Measurements from ENCODE around the gene SUPV3L1. TPM values are rescaled to one million over a fixed set of nuclear protein-coding genes. Genes with fewer than 3 reads are reported as not detected.

Gene SUPV3L1
- polyA plus RNA-seq, 2 donors = 23.6 to 40.1 TPM

DNA sequence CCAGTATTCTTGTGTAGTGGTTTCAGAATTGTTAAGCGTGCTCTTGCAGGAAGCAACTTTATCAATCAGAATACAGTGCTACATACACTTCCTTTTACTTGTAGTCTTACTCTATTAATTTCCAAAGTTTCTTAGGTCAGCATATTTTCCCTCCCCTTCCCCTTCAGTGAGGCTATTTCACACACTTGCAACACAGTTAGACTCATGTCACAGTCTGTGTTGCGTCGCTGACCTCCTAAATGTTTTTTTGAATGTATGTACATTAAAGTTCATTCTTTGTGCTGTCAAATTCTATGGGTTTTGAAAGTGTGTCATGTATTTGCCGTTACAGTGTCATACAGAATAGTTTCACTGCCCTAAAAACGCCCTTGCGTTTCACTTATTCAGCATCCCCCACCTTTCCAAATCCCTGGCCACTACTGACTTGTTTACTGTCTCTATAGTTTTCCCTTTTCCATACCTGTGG is 34.7 kb downstream of the SUPV3L1 start:
- WGBS, 2 donors = 91 to 92% methylated on average over 6 of the region's 6 CpGs

DNA sequence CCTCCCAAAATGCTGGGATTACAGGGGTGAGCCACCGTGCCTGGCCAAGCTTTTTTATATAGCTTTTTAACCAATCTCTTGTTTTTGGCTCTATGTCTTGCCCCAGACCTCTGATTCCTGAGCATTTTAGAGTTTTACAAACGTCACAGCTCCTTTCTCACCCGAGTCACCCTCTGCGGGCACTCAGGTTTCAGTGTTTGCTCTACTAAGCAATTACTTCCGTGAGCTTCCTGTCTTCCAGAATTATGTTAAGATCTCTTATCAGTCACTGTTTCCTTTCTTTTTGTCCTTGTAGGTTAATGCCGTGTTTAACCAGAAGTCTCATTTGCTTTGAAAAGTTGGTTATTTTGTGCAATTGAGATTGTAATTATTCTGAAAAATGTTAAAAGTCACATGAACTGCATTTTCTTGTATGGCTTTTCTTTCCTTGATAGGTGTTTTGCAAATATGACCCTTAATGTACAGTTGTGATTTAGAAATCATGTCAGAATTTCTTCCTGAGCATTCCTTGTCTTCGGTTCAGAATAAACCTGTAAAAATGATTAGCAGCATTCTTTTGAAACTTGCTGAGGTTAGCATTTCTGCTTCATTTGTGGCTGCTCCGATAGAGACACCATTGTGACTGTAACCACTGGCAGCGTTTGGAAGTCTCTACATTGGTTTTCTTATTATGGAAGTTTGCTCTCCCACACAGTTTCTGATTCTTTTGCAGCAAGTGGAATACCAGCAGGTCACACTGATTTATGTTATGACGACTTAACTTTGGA is 35.6 kb downstream of the SUPV3L1 start:
- Histone ChIP-seq H3K36me3 (ENCODE audit: control insufficient read depth in 2 of 2, insufficient read depth in 2 of 2, low read length in 1 of 2) (no peaks in the 10 kb centered on the region), H3K27ac (ENCODE audit: low read depth in 2 of 2, low read length in 1 of 2) (no peak overlapping the region), H3K4me3 (ENCODE audit: low read depth in 1 of 2, low read length in 2 of 2) (no peak overlapping the region), H3K9me3 (ENCODE audit: control insufficient read depth in 2 of 2, insufficient read depth in 1 of 2, low read depth in 1 of 2, low read length in 1 of 2) (no peaks in the 10 kb centered on the region), H3K27me3 (ENCODE audit: control insufficient read depth in 1 of 2, insufficient read depth in 2 of 2, low read length in 2 of 2) (no peaks in the 10 kb centered on the region), H3K4me1 (ENCODE audit: control insufficient read depth in 2 of 2, insufficient read depth in 2 of 2, low read length in 1 of 2) (no peaks in the 10 kb centered on the region)
- 44% methylated on average over 10 of the region's 10 CpGs for WGBS, 2 donors

More for the DNA sequence above, 34.7 kb downstream of the SUPV3L1 start:
- Histone ChIP-seq H3K36me3 (ENCODE audit: control insufficient read depth in 2 of 2, insufficient read depth in 2 of 2, low read length in 1 of 2) (no peaks in the 10 kb centered on the region), H3K4me1 (ENCODE audit: control insufficient read depth in 2 of 2, insufficient read depth in 2 of 2, low read length in 1 of 2) (no peaks in the 10 kb centered on the region), H3K27me3 (ENCODE audit: control insufficient read depth in 1 of 2, insufficient read depth in 2 of 2, low read length in 2 of 2) (no peaks in the 10 kb centered on the region), H3K4me3 (ENCODE audit: low read depth in 1 of 2, low read length in 2 of 2) (no peak overlapping the region), H3K27ac (ENCODE audit: low read depth in 2 of 2, low read length in 1 of 2) (no peak overlapping the region), H3K9me3 (ENCODE audit: control insufficient read depth in 2 of 2, insufficient read depth in 1 of 2, low read depth in 1 of 2, low read length in 1 of 2) (no peaks in the 10 kb centered on the region)

DNA sequence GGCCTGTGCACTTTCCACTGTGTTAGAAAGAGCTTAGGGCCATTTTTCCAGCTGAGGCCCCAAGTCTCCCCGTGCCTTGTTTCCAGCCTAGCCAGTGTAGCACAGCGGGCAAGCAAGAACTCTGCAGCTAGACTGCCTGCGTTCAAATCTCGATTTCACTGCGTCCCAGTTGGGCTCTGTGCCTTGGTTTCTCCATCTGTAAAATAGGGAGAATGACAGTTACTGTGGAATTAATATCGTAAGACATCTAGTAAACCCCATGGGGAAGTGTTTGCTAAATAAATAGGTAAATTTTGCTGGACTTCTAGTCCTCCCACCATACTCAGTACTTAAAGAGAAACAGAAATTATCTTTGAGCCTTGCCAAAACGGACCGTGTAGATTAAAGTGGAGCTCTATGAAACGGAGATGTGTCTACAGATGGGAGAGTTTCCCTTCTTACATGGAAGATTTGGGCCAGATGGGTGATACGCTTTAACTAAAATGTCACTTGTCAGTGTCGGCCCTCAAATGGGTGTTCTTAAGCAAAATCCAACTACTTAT is 36.6 kb downstream of the SUPV3L1 start:
- H3K9me3 ChIP-seq (ENCODE audit: control insufficient read depth in 2 of 2, insufficient read depth in 1 of 2, low read depth in 1 of 2, low read length in 1 of 2) = no peaks in the 10 kb centered on the region
- 83 to 86% methylated on average over 11 of the region's 11 CpGs for WGBS, 2 donors
- H3K4me1 ChIP-seq (ENCODE audit: control insufficient read depth in 2 of 2, insufficient read depth in 2 of 2, low read length in 1 of 2) = no peaks in the 10 kb centered on the region
- no peak overlapping the region for H3K4me3 ChIP-seq (ENCODE audit: low read depth in 1 of 2, low read length in 2 of 2)
- no peaks in the 10 kb centered on the region for H3K36me3 ChIP-seq (ENCODE audit: control insufficient read depth in 2 of 2, insufficient read depth in 2 of 2, low read length in 1 of 2)
- no peak overlapping the region for H3K27ac ChIP-seq (ENCODE audit: low read depth in 2 of 2, low read length in 1 of 2)
- H3K27me3 ChIP-seq (ENCODE audit: control insufficient read depth in 1 of 2, insufficient read depth in 2 of 2, low read length in 2 of 2) = no peaks in the 10 kb centered on the region

DNA sequence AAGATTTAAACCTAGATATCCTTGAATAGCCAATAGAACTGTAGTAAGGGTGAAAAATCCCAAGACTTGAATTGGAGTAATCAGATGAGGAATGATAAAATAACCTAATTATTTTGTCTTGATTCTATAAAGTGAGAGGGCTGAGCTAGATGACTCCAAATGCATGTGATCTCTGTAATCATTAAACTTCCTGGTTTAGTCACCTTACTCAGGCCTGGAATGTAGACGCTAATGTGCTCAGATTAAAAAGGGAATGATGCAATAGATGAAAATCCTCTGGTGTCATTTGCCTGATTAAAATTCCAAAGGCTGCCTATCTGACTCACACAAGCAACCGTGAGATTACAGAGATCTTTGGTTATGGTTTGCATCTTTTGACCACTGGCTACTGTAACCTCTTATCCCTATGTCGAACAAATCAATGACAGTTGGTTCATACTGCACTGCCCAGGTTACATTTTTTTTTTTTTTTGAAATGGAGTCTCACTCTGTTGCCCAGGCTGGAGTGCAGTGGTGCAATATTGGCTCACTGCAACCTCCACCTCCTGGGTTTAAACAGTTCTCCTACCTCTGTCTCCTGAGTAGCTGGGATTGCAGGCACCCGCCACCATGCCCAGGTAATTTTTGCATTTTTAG is 37.2 kb downstream of the SUPV3L1 start:
- Histone ChIP-seq H3K27me3 (ENCODE audit: control insufficient read depth in 1 of 2, insufficient read depth in 2 of 2, low read length in 2 of 2) (no peaks in the 10 kb centered on the region), H3K9me3 (ENCODE audit: control insufficient read depth in 2 of 2, insufficient read depth in 1 of 2, low read depth in 1 of 2, low read length in 1 of 2) (no peaks in the 10 kb centered on the region), H3K4me1 (ENCODE audit: control insufficient read depth in 2 of 2, insufficient read depth in 2 of 2, low read length in 1 of 2) (no peaks in the 10 kb centered on the region), H3K4me3 (ENCODE audit: low read depth in 1 of 2, low read length in 2 of 2) (no peak overlapping the region), H3K36me3 (ENCODE audit: control insufficient read depth in 2 of 2, insufficient read depth in 2 of 2, low read length in 1 of 2) (no peaks in the 10 kb centered on the region), H3K27ac (ENCODE audit: low read depth in 2 of 2, low read length in 1 of 2) (no peak overlapping the region)
- 57 to 59% methylated on average over 4 of the region's 4 CpGs for WGBS, 2 donors

DNA sequence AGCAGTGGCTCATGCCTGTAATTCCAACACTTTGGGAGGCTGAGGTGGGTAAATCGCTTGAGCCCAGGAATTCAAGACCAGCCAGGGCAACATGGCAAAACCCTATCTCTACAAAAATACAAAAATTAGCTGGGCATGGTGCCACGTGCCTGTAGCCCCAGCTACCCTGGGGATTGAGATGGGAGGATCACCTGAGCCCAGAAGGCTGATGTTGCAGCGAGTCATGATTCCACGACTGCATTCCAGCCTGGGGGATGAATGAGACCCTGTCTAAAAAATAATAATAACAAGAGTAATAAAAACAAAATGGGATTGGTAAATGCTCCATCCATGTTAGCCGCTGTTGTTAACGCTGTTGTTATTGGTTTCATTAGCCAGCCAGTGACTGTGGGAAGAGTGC is 38.8 kb downstream of the SUPV3L1 start:
- no peaks in the 10 kb centered on the region for H3K9me3 ChIP-seq (ENCODE audit: control insufficient read depth in 2 of 2, insufficient read depth in 1 of 2, low read depth in 1 of 2, low read length in 1 of 2)
- H3K4me1 ChIP-seq (ENCODE audit: control insufficient read depth in 2 of 2, insufficient read depth in 2 of 2, low read length in 1 of 2) = peaks cover 0 to 3% of the 10 kb centered on the region in 2 donors
- 91 to 95% methylated on average over 6 of the region's 6 CpGs for WGBS, 2 donors
- H3K36me3 ChIP-seq (ENCODE audit: control insufficient read depth in 2 of 2, insufficient read depth in 2 of 2, low read length in 1 of 2) = no peaks in the 10 kb centered on the region
- H3K27ac ChIP-seq (ENCODE audit: low read depth in 2 of 2, low read length in 1 of 2) = no peak overlapping the region
- no peak overlapping the region for H3K4me3 ChIP-seq (ENCODE audit: low read depth in 1 of 2, low read length in 2 of 2)
- H3K27me3 ChIP-seq (ENCODE audit: control insufficient read depth in 1 of 2, insufficient read depth in 2 of 2, low read length in 2 of 2) = no peaks in the 10 kb centered on the region

DNA sequence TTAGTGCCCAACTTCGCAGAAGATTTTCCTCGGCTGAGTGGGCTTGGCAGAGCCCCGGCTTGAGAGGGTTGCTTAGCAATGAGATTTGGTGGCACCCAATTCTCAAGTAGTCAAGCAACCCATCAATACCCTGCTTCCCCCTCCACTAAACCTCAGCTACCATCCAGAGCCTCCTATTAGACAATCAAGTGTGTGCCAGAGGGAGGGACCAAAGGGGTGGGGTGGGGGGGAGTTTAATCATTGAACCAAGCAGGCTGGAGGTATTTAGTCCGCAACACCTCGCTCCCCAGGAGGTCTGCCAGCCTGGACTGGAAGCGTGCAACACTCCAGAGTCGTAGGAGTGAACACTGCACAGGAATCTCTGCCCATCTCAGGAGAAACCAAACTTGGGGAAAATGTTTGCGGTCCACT is 40.0 kb downstream of the SUPV3L1 start, which contains the start of gene HKDC1:
Gene HKDC1 (plus strand): TSS at position 292 of the 411 bp plus-strand sequence. CDS start 104 bp downstream, at position 396.
- WGBS, 2 donors = 61 to 64% methylated on average over 8 of the region's 8 CpGs
- H3K9me3 ChIP-seq (ENCODE audit: control insufficient read depth in 2 of 2, insufficient read depth in 1 of 2, low read depth in 1 of 2, low read length in 1 of 2) = no peaks in the 10 kb centered on the region
- no peak within 1 kb of the TSS for H3K27ac ChIP-seq (ENCODE audit: low read depth in 2 of 2, low read length in 1 of 2)
- H3K27me3 ChIP-seq (ENCODE audit: control insufficient read depth in 1 of 2, insufficient read depth in 2 of 2, low read length in 2 of 2) = no peaks in the 10 kb centered on the region
- H3K4me3 ChIP-seq (ENCODE audit: low read depth in 1 of 2, low read length in 2 of 2) = no peak within 1 kb of the TSS
- H3K4me1 ChIP-seq (ENCODE audit: control insufficient read depth in 2 of 2, insufficient read depth in 2 of 2, low read length in 1 of 2) = peaks cover 0 to 3% of the 10 kb centered on the region in 2 donors
- no peaks in the 10 kb centered on the region for H3K36me3 ChIP-seq (ENCODE audit: control insufficient read depth in 2 of 2, insufficient read depth in 2 of 2, low read length in 1 of 2)

DNA sequence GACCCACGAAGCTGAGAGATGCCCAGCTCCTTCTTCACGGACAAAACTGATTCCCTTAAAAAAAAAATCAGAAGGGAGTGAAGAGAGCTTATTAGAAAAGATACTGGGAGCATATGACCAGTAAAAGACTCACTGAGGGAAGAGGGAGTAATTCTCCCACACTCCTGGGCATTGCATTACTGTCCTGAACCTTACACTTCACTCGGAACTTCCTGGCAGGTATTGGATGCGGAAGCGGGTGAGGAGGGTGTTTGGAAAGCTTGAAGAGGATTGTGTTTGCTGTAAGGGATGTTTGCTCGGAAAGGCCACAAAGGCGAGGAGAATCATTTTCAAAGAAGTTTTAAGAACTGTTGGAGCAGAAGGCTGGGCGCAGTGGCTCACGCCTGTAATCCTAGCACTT is 40.5 kb downstream of the SUPV3L1 start:
- Histone ChIP-seq H3K4me1 (ENCODE audit: control insufficient read depth in 2 of 2, insufficient read depth in 2 of 2, low read length in 1 of 2) (peaks cover 0 to 3% of the 10 kb centered on the region in 2 donors), H3K27ac (ENCODE audit: low read depth in 2 of 2, low read length in 1 of 2) (no peak overlapping the region), H3K36me3 (ENCODE audit: control insufficient read depth in 2 of 2, insufficient read depth in 2 of 2, low read length in 1 of 2) (no peaks in the 10 kb centered on the region), H3K9me3 (ENCODE audit: control insufficient read depth in 2 of 2, insufficient read depth in 1 of 2, low read depth in 1 of 2, low read length in 1 of 2) (no peaks in the 10 kb centered on the region), H3K27me3 (ENCODE audit: control insufficient read depth in 1 of 2, insufficient read depth in 2 of 2, low read length in 2 of 2) (no peaks in the 10 kb centered on the region), H3K4me3 (ENCODE audit: low read depth in 1 of 2, low read length in 2 of 2) (no peak overlapping the region)
- 65 to 81% methylated on average over 9 of the region's 9 CpGs for WGBS, 2 donors

DNA sequence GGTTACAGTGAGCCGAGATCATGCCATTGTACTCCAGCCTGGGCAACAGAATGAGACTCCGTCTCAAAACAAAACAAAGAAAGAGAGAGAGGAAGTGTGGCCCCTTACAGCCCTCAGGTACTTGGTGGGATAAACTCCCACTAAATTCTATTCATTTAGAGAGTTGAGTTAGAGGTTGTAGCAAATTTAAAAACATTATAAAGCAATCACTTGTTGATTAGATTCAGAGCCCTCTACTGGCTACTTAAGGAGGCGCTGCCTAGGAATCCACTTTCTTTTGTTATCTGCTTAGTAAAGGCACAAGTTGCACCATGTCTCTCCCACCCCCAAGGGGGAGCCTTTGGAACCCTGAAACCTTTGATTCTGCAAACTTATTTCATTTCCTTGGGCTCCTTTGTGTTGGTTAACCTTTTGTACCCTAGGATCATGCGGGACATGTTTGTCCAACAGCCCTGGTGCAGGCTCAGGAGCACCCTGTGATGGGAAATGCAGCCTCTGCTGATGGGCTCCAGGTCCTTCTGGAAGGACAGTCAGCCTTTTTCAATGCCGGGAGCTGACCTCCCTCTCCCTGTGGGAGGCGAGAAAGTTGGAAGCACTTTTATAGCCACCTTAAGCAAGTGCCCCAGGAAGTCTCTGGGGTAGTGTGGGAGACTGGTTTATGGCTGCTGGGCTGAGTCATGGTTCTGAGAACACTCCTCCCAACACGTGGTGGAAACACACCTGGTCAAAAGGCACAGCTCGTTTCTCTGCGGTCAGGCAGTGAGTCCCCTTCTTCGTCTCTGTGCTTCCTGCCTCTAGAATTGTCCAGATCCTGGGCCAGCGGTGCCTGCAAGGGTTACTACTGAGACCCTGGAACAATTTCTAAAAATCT is 42.4 kb downstream of the SUPV3L1 start:
- no peaks in the 10 kb centered on the region for H3K36me3 ChIP-seq (ENCODE audit: control insufficient read depth in 2 of 2, insufficient read depth in 2 of 2, low read length in 1 of 2)
- no peaks in the 10 kb centered on the region for H3K9me3 ChIP-seq (ENCODE audit: control insufficient read depth in 2 of 2, insufficient read depth in 1 of 2, low read depth in 1 of 2, low read length in 1 of 2)
- peak overlapping the region; percentile 62 to 79 for H3K27ac ChIP-seq (ENCODE audit: low read depth in 2 of 2, low read length in 1 of 2)
- H3K4me1 ChIP-seq (ENCODE audit: control insufficient read depth in 2 of 2, insufficient read depth in 2 of 2, low read length in 1 of 2) = peaks cover 0 to 3% of the 10 kb centered on the region in 2 donors
- H3K27me3 ChIP-seq (ENCODE audit: control insufficient read depth in 1 of 2, insufficient read depth in 2 of 2, low read length in 2 of 2) = no peaks in the 10 kb centered on the region
- 34% methylated on average over 11 of the region's 11 CpGs for WGBS, 2 donors
- no peak overlapping the region for H3K4me3 ChIP-seq (ENCODE audit: low read depth in 1 of 2, low read length in 2 of 2)

DNA sequence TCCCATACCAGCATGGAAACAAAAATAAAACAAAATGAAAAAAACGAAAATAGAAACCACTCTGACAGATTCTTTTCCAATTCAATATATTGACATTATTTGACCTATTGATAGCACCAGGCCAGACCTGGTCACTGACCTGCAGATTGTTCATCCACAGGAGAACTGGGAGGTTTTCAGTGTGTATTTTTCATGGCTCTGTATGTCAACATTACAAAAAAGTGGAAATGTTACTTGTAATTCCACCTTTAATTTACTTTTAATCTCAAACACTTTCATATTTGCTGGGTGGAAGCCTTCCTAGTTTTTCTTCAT is 43.0 kb downstream of the SUPV3L1 start:
- H3K27me3 ChIP-seq (ENCODE audit: control insufficient read depth in 1 of 2, insufficient read depth in 2 of 2, low read length in 2 of 2) = no peaks in the 10 kb centered on the region
- H3K9me3 ChIP-seq (ENCODE audit: control insufficient read depth in 2 of 2, insufficient read depth in 1 of 2, low read depth in 1 of 2, low read length in 1 of 2) = no peaks in the 10 kb centered on the region
- peaks cover 0 to 3% of the 10 kb centered on the region in 2 donors for H3K4me1 ChIP-seq (ENCODE audit: control insufficient read depth in 2 of 2, insufficient read depth in 2 of 2, low read length in 1 of 2)
- peak overlapping the region in 1 of 2 donors; percentile 62 for H3K27ac ChIP-seq (ENCODE audit: low read depth in 2 of 2, low read length in 1 of 2)
- no peak overlapping the region for H3K4me3 ChIP-seq (ENCODE audit: low read depth in 1 of 2, low read length in 2 of 2)
- H3K36me3 ChIP-seq (ENCODE audit: control insufficient read depth in 2 of 2, insufficient read depth in 2 of 2, low read length in 1 of 2) = no peaks in the 10 kb centered on the region
- 12 to 14% methylated on average over 1 of the region's 1 CpG for WGBS, 2 donors

Data from esophagus (tissue), 2 donors.